Stimulated activated CD8-positive, alpha-beta memory T cell treated with anti-CD3 and anti-CD28 coated beads, Interleukin-12 subunit alpha, Interleukin-12 subunit beta, amount 100 ng/mL, for 24 hours (primary cell): ENCODE measurements around the gene PEPD.
A peak's percentile ranks its signal among the peaks of the same experiment; 100 is the strongest.

ENCODE experiments used
- DNase-seq: peaks from one replicate; pipeline ENCODE4 v3.0.0-alpha.2; 2020; ENCODE audit errors: extremely low read depth

PEPD gene

GRCh38 chr19:33407716-33408115 is 113.9 kb downstream of the PEPD start:
- DNase-seq: no peak

DNA sequence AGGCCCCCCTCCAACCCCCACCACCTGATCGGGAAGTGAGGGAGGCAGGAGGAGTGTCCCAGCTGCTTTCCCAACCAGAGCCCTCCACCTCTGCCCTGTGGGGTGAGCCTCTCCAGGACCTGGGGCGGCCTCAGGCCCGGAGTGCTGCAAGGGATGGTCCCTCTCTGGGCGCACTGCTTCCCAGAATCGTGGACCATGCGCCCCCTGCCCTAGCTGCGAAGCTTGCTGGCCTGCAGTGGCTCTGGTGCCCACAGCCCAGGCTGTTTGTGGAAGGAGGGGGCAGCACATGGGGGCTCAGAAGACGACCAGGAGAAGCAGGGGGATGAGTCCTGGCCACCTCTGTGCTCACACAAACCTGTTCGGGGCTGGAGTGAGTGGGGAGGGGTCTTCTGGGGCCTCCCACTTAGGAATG is 114.4 kb downstream of the PEPD start:
- DNase-seq: no peak

- peak; percentile 31 for DNase-seq
These were observed 115.0 kb downstream of the PEPD start for GRCh38 chr19:33406521-33407139.

- no peak for DNase-seq
These were observed 115.8 kb downstream of the PEPD start for GRCh38 chr19:33405553-33406461.

DNA sequence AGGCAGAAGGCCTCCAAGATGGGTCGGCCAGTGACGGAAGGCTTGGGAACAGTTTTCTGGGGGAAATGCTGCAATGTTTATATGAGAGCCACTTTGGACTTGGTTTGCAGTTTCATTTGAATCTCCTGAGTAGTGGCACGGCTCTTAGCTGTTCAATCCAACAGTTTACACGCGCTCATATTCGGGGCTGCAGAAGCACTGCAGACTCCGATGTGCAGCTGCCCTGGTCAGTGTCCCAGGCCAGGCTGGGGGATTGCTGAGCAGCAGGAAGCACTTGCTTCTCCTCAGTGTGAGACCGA is 116.4 kb downstream of the PEPD start:
- no peak for DNase-seq

- DNase-seq: no peak
These were observed 116.9 kb downstream of the PEPD start for GRCh38 chr19:33404506-33405253.

- DNase-seq: no peak
These were observed 117.7 kb downstream of the PEPD start for GRCh38 chr19:33403973-33404304.

DNA sequence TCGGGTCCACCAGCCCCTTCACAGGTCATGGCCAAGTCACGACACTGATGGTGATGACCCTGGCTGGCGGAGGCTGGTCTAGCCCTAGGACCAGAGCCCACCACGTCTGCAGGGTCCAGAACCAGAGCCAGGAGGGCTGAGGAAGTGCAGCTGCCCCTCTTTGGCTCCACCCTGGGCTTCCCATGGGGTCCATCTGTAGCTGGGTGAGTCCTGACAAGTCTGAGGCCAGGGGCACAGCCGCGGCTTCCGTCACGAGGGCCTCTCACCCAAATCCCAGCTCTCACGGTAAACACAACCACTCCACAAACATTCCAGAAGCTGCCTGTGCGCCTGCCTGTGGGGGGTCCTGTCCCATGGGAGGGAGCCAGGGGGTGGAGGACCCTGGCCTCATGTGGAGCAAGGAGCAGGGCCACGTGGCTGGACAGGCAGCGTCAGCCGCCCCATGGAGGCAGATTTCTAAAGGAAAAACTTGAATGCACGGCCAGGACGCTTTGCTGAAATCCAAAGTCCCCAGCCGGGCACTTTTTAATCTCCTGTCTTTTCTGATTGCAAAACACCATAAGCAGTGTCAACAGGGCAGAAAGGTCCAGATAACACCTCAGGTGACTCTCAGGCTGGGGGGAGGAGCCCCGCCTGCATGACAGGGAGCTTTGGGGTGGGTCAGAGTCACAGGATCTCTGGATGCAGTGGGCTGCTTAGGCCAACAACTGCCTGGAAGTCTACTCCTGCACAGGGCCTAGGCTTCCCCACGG is 118.2 kb downstream of the PEPD start:
- DNase-seq: no peak

DNA sequence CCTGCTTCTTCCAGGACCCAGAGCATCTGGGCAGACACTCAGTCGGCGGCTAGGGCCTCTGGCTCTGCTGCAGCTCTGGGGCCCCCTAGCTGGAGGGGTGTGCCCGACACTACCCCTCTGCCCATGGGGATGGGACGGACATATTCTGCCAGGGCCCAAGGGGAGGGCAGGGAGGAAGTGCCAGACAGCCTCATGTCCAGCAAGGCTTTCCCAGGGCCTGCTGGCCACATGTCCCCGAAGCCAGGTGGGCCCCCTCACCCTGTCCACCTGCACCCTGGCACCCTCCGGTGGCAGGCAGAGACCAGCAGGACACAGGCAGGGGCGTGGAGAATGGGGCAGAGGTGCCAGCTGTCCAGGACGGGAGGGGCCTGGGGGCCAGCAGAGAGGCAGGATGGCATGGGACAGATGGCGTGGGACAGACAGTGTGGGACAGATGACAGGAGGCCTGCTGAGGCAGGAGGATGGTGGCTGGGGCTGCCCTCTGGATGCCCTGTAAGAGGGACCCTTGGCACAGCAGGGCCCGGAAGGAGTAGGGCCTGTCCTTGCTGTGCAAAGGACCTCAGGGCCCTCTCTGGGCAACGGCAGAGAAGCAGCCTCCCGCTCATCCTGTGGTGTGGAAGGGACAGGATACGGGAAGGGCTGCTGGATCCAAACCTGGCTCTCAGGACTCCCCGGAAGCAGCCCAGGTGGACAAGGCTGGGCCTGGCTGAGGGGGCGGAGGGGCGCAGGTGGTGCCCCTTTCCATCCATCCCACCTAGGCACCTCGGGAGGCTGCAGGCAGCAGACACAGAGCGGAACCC is 119.0 kb downstream of the PEPD start:
- DNase-seq: no peak

- no peak for DNase-seq
These were observed 119.7 kb downstream of the PEPD start for GRCh38 chr19:33401683-33402420.

DNA sequence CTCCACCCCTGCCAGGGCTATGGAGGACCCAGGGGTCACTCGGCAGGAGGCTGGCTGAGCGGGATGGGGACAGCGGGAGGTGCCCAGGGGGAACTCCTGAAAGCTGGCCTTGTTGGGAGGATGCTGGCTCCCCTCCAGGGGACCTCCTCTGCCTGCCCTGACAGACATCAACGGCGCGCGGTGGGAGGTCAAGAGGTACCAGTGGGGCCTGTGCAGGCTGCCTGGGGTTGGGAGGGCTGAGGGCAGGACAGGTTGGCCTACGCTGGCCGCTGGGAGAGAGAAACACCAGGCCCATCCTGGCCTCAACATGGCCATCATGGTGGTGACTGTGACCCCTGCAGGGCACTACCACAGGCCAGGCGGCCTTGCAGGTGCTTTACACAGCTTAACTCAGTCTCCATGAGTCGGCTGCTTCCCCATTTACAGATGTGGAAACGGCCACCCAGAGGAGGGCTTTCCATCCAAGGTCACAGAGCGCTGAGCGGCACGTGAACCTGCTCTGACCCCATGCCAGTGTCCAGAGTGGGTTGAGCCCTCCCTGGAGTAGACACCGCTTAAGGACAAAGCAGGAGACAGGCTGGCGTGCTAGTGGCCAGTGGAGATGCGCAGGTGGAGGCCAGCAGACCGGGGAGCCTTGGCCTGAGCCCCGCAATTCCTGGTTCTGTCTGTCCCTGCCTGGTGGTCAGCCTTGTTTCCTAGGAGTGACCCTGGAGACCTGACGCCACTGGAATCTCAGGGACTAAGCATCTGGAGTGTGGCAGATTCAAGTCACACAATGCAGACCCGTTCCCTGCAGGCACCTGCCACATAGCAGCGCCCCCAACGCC is 120.5 kb downstream of the PEPD start:
- DNase-seq: no peak

DNA sequence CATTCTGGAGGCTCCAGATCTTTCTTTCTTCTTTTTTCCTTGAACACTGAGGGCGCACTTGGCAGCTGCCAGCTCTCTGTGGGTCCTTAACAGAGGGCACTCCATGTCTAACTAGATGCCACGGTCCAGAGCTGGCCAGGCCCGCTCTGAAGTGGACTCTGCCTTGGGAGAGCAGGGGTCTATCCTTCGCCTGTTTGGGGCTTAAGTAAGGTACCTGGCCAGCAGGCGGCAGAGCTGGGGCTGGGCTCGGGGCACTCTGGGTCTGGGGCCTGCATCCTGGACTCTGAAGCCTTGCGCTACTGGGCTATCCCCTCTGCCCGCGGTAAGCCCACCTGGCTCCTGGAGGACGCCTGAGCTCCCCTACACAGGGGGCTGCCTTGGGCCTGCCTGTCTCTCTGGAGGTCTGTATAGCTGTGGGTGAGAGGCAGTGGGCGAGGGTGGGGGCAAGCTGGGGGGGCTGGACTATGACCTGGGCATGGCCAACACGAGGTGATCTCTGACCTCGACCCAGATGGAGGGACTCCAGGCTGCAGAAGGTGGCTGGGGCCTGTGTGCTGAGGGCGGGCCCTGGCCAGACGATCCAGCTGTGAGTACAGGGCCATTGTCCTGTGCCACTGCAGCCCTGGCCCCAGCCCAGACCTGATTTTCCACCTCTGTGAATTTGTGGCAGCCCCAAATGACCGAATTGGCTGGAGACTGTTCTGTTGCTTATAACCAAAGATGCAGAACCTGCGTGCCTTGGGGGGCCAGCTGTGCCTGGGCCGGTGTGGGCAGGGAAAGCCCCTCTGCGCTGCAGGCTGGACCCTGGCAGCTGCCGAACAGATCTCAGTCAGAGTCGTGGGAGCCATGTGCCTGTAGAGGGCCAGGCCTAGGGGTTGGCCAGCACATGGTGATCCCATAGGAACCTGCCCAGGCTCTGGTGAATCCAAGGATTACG is 121.6 kb downstream of the PEPD start:
- DNase-seq: no peak

DNA sequence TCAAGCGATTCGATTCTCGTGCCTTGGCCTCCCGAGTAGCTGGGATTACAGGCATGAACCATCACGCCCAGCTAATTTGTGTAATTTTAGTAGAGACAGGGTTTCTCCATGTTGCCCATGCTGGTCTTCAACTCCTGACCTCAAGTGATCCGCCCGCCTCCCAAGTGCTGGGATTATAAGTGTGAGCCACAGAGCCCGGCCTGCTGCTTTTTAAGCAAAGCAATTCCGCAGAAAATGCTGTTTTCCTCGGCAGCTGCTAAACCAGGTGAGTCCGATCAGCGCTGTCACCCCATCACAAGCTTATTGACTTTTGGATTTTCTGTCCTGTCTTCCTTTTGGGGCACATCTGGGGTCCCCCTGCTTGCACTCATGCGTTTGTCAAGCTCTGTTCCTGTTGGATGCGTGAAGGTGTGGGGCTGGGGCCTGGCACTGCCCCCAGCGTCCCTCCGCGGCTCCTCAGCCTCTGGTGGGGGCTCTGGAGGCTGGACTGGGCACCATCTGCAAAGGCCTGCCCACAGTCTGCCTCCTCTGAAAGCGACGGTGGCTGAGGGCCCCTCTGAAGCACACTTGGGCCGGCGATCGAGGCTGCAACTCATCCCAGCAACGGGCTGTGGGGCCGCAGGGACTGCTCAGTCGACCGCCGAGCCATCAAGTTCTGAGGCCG is 122.4 kb downstream of the PEPD start:
- DNase-seq: no peak

DNA sequence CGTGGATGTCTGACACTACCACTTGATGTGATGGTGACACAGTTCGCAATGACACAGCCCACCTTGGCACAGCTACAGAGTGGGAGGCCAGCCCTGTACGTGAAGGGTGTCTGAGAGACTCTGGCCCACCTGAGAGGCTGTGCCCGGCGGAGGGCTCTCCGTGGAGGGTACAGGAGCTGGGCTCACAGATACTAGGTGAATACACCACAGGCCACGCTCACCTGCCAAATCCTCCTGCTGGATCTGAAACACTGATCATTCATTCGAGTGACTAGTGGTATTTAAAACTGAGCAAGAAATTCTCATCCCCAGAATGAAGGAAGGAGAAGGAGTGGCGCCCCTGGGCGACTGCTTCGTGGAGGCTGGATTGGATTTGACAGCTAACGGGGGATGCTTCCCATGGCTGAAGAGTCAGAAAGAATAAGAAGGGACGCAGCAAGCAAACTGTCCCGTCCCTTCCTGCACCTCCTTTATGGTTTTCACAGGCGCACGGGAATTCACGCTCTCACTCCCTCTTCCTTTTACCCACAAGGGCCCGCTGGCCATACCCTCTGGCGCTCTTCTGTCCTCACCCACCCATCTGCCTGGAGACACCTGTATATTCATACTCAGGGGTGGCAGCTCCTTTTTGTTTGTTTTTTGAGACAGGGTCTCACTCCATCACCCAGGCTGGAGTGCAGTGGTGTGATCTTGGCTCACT is 123.1 kb downstream of the PEPD start:
- DNase-seq: no peak

- no peak for DNase-seq
These were observed 123.8 kb downstream of the PEPD start for GRCh38 chr19:33397536-33398360.

DNA sequence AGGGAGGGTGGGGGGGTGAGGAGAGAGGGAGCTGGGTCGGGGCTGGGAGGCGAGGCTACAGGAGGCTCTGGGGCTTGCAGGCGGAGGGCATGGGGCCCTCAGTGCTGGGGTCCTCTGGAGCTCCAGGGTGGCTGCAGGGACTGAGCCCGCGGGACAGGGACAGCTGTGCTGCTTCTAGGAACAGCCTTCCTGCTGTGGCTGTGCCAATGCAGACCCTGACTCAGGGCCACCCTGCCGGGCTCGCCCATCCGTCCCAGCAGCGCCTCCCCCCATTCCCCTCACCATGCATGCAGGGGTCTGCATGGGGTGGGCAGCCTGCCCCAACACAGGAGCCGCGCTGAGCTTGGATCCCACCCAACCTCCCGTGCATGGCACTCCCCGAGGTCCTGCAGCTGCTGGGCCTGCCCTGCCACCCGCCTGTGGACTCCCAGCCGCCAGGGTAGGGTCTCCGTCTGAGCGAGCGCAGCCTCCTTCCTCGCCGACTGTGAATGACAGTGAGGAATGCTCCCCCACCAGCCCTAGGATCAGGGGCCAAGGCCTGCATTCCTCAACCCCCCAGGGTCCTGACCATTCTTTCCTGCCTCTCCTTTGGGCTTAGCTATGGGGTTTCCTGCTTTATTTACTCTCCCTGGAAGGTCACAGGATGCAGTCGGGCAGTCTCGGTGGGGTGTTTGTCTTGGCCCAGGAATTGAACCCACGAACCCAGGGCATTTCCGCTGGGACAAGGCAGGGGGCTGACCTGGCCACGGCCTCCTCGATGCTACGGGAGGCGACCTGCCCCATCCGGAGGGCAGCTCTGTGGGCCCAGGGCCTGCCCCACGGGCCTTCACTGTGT is 124.7 kb downstream of the PEPD start:
- no peak for DNase-seq
